HG03095 (cell line): ENCODE measurements around the gene NXPE3.

Experiments
- ATAC-seq: cut with Tn5 transposase; IDR thresholded peaks from one replicate; pipeline ENCODE4 v1.9.1; 2021; ENCODE audit warnings: moderate library complexity; ENCODE audit not compliant: unreplicated experiment

Gene NXPE3

GRCh38 chr3:101873619-101874018 lies 94.6 kb downstream of the NXPE3 start:
- ATAC-seq, result no peak

GRCh38 chr3:101876142-101876541 lies 97.1 kb downstream of the NXPE3 start:
- ATAC-seq, result no peak
